Stimulated activated CD4-positive, alpha-beta T cell treated with anti-CD3 and anti-CD28 coated beads, Interleukin-12 subunit alpha, Interleukin-12 subunit beta, amount 100 ng/mL, for 48 hours (primary cell): Measurements from ENCODE around the gene CARD11.

ENCODE experiments used
- DNase-seq, 3 donors: peaks; one replicate each; pipeline ENCODE4 v3.0.0-alpha.2; 2020; ENCODE audit warnings: low read depth in 2 of 3, low spot score in 1 of 3

The CARD11 gene

GRCh38 chr7:2856388-2857169 is 187.1 kb downstream of the CARD11 start:
- DNase-seq = no peak
